Stimulated activated naive B cell treated with anti-CD40 and anti-IgM and Interleukin-4, amounts not matched to agents 10 μg/mL and 1 μg/mL and 100 μg/mL, for 72 hours (primary cell): ENCODE measurements around the gene TXNRD1.
A peak's percentile ranks its signal among the peaks of the same experiment; 100 is the strongest.
"Not testable (repeated sequence)": the region's sequence is repeated elsewhere in the genome, so short reads cannot be mapped to it uniquely, and the experiment has no call there.

Experiments
- ATAC-seq, 2 donors: fragments of 150-1000 bp; cut with Tn5 transposase; replicated peaks; 2 replicates each; pipeline ENCODE4 v1.10.0; 2021; ENCODE audit warnings: moderate library complexity in 1 of 2
- DNase-seq: peaks from one replicate; pipeline ENCODE4 v3.0.0; 2021
- H3K27ac Mint-ChIP-seq: one replicate; pipeline ENCODE4 v1.8.0; 2022; ENCODE audit warnings: mild to moderate bottlenecking, mixed read lengths
- H3K27me3 Mint-ChIP-seq, 2 donors: one replicate each; pipeline ENCODE4 v1.8.0; 2022; ENCODE audit warnings: mixed read lengths in 2 of 2
- H3K36me3 Mint-ChIP-seq, 2 donors: one replicate each; pipeline ENCODE4 v1.8.0; 2022; ENCODE audit warnings: mixed read lengths in 2 of 2, mild to moderate bottlenecking in 1 of 2
- H3K4me1 Mint-ChIP-seq, 2 donors: one replicate each; pipeline ENCODE4 v1.8.0; 2022; ENCODE audit warnings: mixed read lengths in 2 of 2, mild to moderate bottlenecking in 1 of 2
- H3K4me3 Mint-ChIP-seq, 2 donors: one replicate each; pipeline ENCODE4 v1.8.0; 2022; ENCODE audit warnings: mild to moderate bottlenecking in 2 of 2, mixed read lengths in 2 of 2, moderate library complexity in 1 of 2
- H3K9me3 Mint-ChIP-seq, 2 donors: one replicate each; pipeline ENCODE4 v1.8.0; 2022; ENCODE audit warnings: mixed read lengths in 2 of 2, mild to moderate bottlenecking in 1 of 2

TXNRD1 gene

GRCh38 chr12:104237930-104238329 is 22.4 kb downstream of the TXNRD1 start:
- H3K27me3 Mint-ChIP-seq = no peaks in the 10 kb centered on the region
- no peak overlapping the region for H3K4me3 Mint-ChIP-seq
- peaks cover 8 to 9% of the 10 kb centered on the region in 2 donors for H3K9me3 Mint-ChIP-seq
- H3K36me3 Mint-ChIP-seq = peaks cover 0 to 7% of the 10 kb centered on the region in 2 donors
- no peak for ATAC-seq
- DNase-seq = no peak
- no peaks in the 10 kb centered on the region for H3K4me1 Mint-ChIP-seq
- H3K27ac Mint-ChIP-seq = no peak overlapping the region

GRCh38 chr12:104242546-104243206 is 27.1 kb downstream of the TXNRD1 start:
- DNase-seq (no peak), ATAC-seq (no peak)
- no peak overlapping the region for H3K27ac Mint-ChIP-seq
- H3K4me3 Mint-ChIP-seq = no peak overlapping the region
- H3K4me1 Mint-ChIP-seq = no peaks in the 10 kb centered on the region
- H3K36me3 Mint-ChIP-seq = no peaks in the 10 kb centered on the region
- H3K27me3 Mint-ChIP-seq = peaks cover 0 to 4% of the 10 kb centered on the region in 2 donors
- no peaks in the 10 kb centered on the region for H3K9me3 Mint-ChIP-seq

GRCh38 chr12:104243551-104243950 is 28.0 kb downstream of the TXNRD1 start:
- no peak overlapping the region for H3K4me3 Mint-ChIP-seq
- no peaks in the 10 kb centered on the region for H3K4me1 Mint-ChIP-seq

GRCh38 chr12:104243971-104244370 is 28.4 kb downstream of the TXNRD1 start:
- no peak for ATAC-seq

More at GRCh38 chr12:104243551-104243950, 28.0 kb downstream of the TXNRD1 start:
- no peak for DNase-seq
- ATAC-seq = no peak
- no peaks in the 10 kb centered on the region for H3K36me3 Mint-ChIP-seq
- H3K27me3 Mint-ChIP-seq = peaks cover 0 to 4% of the 10 kb centered on the region in 2 donors
- H3K27ac Mint-ChIP-seq = no peak overlapping the region
- H3K9me3 Mint-ChIP-seq = no peaks in the 10 kb centered on the region

GRCh38 chr12:104247698-104248097 is 32.1 kb downstream of the TXNRD1 start:
- H3K9me3 Mint-ChIP-seq = no peaks in the 10 kb centered on the region
- ATAC-seq (no peak), DNase-seq (no peak)
- H3K27ac Mint-ChIP-seq = no peak overlapping the region
- no peak overlapping the region for H3K4me3 Mint-ChIP-seq
- peaks cover 0 to 4% of the 10 kb centered on the region in 2 donors for H3K27me3 Mint-ChIP-seq
- no peaks in the 10 kb centered on the region for H3K4me1 Mint-ChIP-seq
- H3K36me3 Mint-ChIP-seq = no peaks in the 10 kb centered on the region

More at GRCh38 chr12:104243971-104244370, 28.4 kb downstream of the TXNRD1 start:
- Mint-ChIP-seq H3K27me3 (peaks cover 0 to 4% of the 10 kb centered on the region in 2 donors), H3K9me3 (no peaks in the 10 kb centered on the region), H3K27ac (no peak overlapping the region), H3K4me1 (no peaks in the 10 kb centered on the region), H3K36me3 (no peaks in the 10 kb centered on the region), H3K4me3 (no peak overlapping the region)
- DNase-seq = no peak

GRCh38 chr12:104248444-104248843 is 32.9 kb downstream of the TXNRD1 start:
- Mint-ChIP-seq H3K4me3 (no peak overlapping the region), H3K9me3 (no peaks in the 10 kb centered on the region), H3K27me3 (peaks cover 0 to 4% of the 10 kb centered on the region in 2 donors), H3K27ac (no peak overlapping the region), H3K4me1 (peaks cover 0 to 6% of the 10 kb centered on the region in 2 donors), H3K36me3 (no peaks in the 10 kb centered on the region)
- no peak for DNase-seq
- ATAC-seq = no peak

- no peak for DNase-seq
- no peak overlapping the region for H3K4me3 Mint-ChIP-seq
- peaks cover 0 to 4% of the 10 kb centered on the region in 2 donors for H3K27me3 Mint-ChIP-seq
- no peak overlapping the region for H3K27ac Mint-ChIP-seq
- H3K36me3 Mint-ChIP-seq = no peaks in the 10 kb centered on the region
- H3K9me3 Mint-ChIP-seq = no peaks in the 10 kb centered on the region
- peaks cover 0 to 9% of the 10 kb centered on the region in 2 donors for H3K4me1 Mint-ChIP-seq
- no peak for ATAC-seq
Observed at GRCh38 chr12:104249017-104249416, 33.4 kb downstream of the TXNRD1 start.

- Mint-ChIP-seq H3K27ac (no peak overlapping the region), H3K4me1 (peaks cover 0 to 9% of the 10 kb centered on the region in 2 donors), H3K27me3 (no peaks in the 10 kb centered on the region), H3K9me3 (no peaks in the 10 kb centered on the region), H3K36me3 (no peaks in the 10 kb centered on the region), H3K4me3 (no peak overlapping the region)
- no peak for ATAC-seq
- DNase-seq = no peak
Observed at GRCh38 chr12:104249898-104250297, 34.3 kb downstream of the TXNRD1 start.

- H3K27ac Mint-ChIP-seq = no peak overlapping the region
Observed at GRCh38 chr12:104250366-104251125, 35.0 kb downstream of the TXNRD1 start.

GRCh38 chr12:104257913-104258472 is 42.4 kb downstream of the TXNRD1 start:
- Mint-ChIP-seq H3K4me3 (no peak overlapping the region), H3K27ac (no peak overlapping the region), H3K36me3 (no peaks in the 10 kb centered on the region), H3K4me1 (peaks cover 3 to 7% of the 10 kb centered on the region in 2 donors), H3K9me3 (no peaks in the 10 kb centered on the region), H3K27me3 (no peaks in the 10 kb centered on the region)
- peak; percentile 58 to 65 for ATAC-seq
- no peak for DNase-seq

More at GRCh38 chr12:104250366-104251125, 35.0 kb downstream of the TXNRD1 start:
- DNase-seq (no peak), ATAC-seq (no peak)
- Mint-ChIP-seq H3K36me3 (no peaks in the 10 kb centered on the region), H3K9me3 (no peaks in the 10 kb centered on the region), H3K4me1 (peaks cover 0 to 9% of the 10 kb centered on the region in 2 donors), H3K4me3 (no peak overlapping the region), H3K27me3 (no peaks in the 10 kb centered on the region)

- H3K27me3 Mint-ChIP-seq = no peaks in the 10 kb centered on the region
- DNase-seq (no peak), ATAC-seq (no peak)
- no peaks in the 10 kb centered on the region for H3K36me3 Mint-ChIP-seq
- peaks cover 2 to 3% of the 10 kb centered on the region in 2 donors for H3K4me1 Mint-ChIP-seq
- no peak overlapping the region for H3K4me3 Mint-ChIP-seq
- no peak overlapping the region for H3K27ac Mint-ChIP-seq
- H3K9me3 Mint-ChIP-seq = no peaks in the 10 kb centered on the region
Observed at GRCh38 chr12:104258476-104259067, 43.0 kb downstream of the TXNRD1 start.

GRCh38 chr12:104263026-104263425 is 47.4 kb downstream of the TXNRD1 start:
- Mint-ChIP-seq H3K27ac (no peak overlapping the region), H3K4me1 (peaks cover 0 to under 1% of the 10 kb centered on the region in 2 donors), H3K9me3 (no peaks in the 10 kb centered on the region), H3K27me3 (no peaks in the 10 kb centered on the region), H3K4me3 (no peak overlapping the region), H3K36me3 (no peaks in the 10 kb centered on the region)
- ATAC-seq (no peak), DNase-seq (no peak)

GRCh38 chr12:104263580-104264358 is 48.2 kb downstream of the TXNRD1 start:
- H3K9me3 Mint-ChIP-seq = no peaks in the 10 kb centered on the region
- no peaks in the 10 kb centered on the region for H3K36me3 Mint-ChIP-seq
- DNase-seq (no peak), ATAC-seq (no peak)
- no peaks in the 10 kb centered on the region for H3K27me3 Mint-ChIP-seq
- H3K4me1 Mint-ChIP-seq = no peaks in the 10 kb centered on the region
- no peak overlapping the region for H3K4me3 Mint-ChIP-seq
- H3K27ac Mint-ChIP-seq = no peak overlapping the region

- H3K36me3 Mint-ChIP-seq, DNase-seq, H3K4me1 Mint-ChIP-seq, H3K27ac Mint-ChIP-seq, H3K9me3 Mint-ChIP-seq, H3K4me3 Mint-ChIP-seq, ATAC-seq, H3K27me3 Mint-ChIP-seq: not testable (repeated sequence)
Observed at GRCh38 chr12:104265436-104265835, 49.9 kb downstream of the TXNRD1 start.
